ACC112 (cell line): ENCODE measurements around the gene ANKRD16.
A peak's percentile ranks its signal among the peaks of the same experiment; 100 is the strongest.
"Not testable (repeated sequence)": the region's sequence is repeated elsewhere in the genome, so short reads cannot be mapped to it uniquely, and the experiment has no call there.

Experiments used
- H2AFZ ChIP-seq: fragments of 200-600 bp; sonication (generic); one replicate; pipeline ENCODE4 v1.6.0; 2017; ENCODE audit warnings: antibody characterized with exemption, low read length; ENCODE audit not compliant: unreplicated experiment
- H3K27ac ChIP-seq: fragments of 200-600 bp; sonication (generic); 2 replicates; pipeline ENCODE4 v1.5.1; 2014; ENCODE audit warnings: low read depth, mild to moderate bottlenecking, antibody characterized with exemption, low read length, moderate library complexity
- H3K27me3 ChIP-seq: fragments of 200-600 bp; sonication (generic); 2 replicates; pipeline ENCODE4 v1.6.1; 2014; ENCODE audit warnings: mild to moderate bottlenecking, antibody characterized with exemption, low read length, moderate library complexity, mixed read lengths; ENCODE audit not compliant: insufficient read depth
- H3K36me3 ChIP-seq: fragments of 200-600 bp; sonication (generic); 2 replicates; pipeline ENCODE4 v1.6.1; 2016; ENCODE audit warnings: mild to moderate bottlenecking, antibody characterized with exemption, low read length, moderate library complexity, mixed read lengths; ENCODE audit not compliant: insufficient read depth
- H3K4me1 ChIP-seq: fragments of 200-600 bp; sonication (generic); one replicate; pipeline ENCODE4 v1.6.1; 2016; ENCODE audit warnings: low read length, mixed read lengths; ENCODE audit not compliant: insufficient read depth, unreplicated experiment, control insufficient read depth
- H3K4me3 ChIP-seq: fragments of 200-600 bp; sonication (generic); 2 replicates; pipeline ENCODE4 v1.5.1; 2014; ENCODE audit warnings: mild to moderate bottlenecking, low read depth, low read length
- H3K79me2 ChIP-seq: fragments of 200-600 bp; sonication (generic); one replicate; pipeline ENCODE4 v1.6.0; 2016; ENCODE audit warnings: low read length; ENCODE audit not compliant: control insufficient read depth, unreplicated experiment, insufficient read depth

Gene ANKRD16

DNA sequence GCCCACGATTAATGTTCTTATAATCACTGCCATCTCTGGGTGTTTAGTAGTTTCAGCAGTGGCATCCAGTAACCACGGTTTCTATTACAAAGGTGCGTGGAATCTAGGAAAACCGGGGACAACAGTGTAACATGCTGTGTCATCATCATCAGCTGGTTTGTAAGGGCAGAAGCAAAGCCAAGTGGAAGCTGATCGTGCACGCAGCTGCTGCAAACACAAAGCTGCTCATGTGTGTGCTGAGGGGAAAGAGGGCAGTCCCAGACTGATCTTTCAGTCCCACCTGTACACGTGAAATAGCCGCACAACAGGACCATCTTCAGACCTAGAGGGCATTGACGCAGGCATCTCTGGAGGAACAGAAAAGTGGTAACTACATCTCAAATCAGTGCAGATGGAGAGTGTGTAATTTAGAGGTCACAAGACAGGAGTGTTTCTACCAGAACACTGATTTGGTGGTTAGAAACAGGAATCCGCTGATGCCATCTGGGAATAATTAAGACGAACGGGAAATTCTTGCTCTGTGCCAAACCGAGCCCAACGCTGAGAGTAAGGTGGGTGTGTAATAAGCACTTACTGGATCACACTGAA, 13.4 kb downstream of the ANKRD16 start:
- peaks cover 5% of the 10 kb centered on the region; the same call in 1 of the 2 replicates for H3K36me3 ChIP-seq
- H3K4me3 ChIP-seq: no peak overlapping the region
- peaks cover 8% of the 10 kb centered on the region for H3K4me1 ChIP-seq
- H3K27ac ChIP-seq: no peak overlapping the region
- H3K27me3 ChIP-seq: no peaks in the 10 kb centered on the region
- no peak overlapping the region for H2AFZ ChIP-seq
- no peaks in the 10 kb centered on the region for H3K79me2 ChIP-seq

DNA sequence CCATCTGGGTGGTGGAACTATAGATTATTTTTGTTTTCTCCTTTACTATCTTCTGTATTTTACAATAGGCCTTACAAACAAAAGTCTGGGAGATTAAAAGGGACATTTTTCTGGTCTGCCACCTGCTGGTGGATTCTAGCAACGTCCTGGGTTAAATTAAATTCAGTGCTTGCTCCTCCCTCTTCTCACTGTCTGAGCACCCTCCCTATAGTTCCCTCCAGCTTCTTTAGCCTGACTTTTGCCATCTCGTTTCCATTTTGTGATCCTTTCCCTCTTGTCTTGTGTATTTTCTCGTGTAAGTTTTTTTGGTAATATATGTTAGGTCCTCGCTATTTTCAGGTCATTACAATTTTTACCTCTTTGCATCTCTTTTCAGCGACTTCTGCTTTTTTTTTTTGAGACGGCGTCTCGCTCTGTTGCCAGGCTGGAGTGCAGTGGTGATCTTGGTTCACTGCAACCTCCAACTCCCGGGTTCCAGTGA, 16.1 kb downstream of the ANKRD16 start:
- Histone ChIP-seq H2AFZ (no peak overlapping the region), H3K27me3 (no peaks in the 10 kb centered on the region)

DNA sequence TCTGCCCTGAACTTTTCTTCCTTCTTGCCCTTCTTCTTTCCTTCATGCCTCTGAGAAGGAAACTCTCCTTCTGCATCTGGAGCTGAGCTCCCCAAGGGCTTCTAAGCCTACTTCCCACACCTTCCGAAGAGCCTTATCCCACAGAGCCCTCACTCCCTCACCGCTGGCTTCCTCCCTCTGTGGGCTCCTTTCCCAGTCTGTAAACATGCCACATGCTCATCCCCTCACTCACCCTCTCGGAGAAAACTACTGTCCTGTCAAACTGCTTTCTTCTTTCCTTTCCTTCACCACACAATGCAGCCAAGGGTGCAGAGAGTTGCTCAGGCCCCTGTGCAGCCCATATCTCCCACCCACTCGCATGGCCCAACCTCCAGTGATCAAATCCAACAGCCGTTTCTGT, 18.1 kb downstream of the ANKRD16 start:
- no peaks in the 10 kb centered on the region for H3K27me3 ChIP-seq
- no peak overlapping the region for H3K27ac ChIP-seq
- H3K4me1 ChIP-seq: peaks cover 6% of the 10 kb centered on the region
- H2AFZ ChIP-seq: no peak overlapping the region
- no peaks in the 10 kb centered on the region for H3K36me3 ChIP-seq
- H3K79me2 ChIP-seq: no peaks in the 10 kb centered on the region
- no peak overlapping the region for H3K4me3 ChIP-seq

More for the DNA sequence above, 16.1 kb downstream of the ANKRD16 start:
- Histone ChIP-seq H3K79me2 (no peaks in the 10 kb centered on the region), H3K36me3 (peaks cover 5% of the 10 kb centered on the region; the same call in 1 of the 2 replicates), H3K4me1 (peaks cover 8% of the 10 kb centered on the region), H3K4me3 (no peak overlapping the region), H3K27ac (no peak overlapping the region)

DNA sequence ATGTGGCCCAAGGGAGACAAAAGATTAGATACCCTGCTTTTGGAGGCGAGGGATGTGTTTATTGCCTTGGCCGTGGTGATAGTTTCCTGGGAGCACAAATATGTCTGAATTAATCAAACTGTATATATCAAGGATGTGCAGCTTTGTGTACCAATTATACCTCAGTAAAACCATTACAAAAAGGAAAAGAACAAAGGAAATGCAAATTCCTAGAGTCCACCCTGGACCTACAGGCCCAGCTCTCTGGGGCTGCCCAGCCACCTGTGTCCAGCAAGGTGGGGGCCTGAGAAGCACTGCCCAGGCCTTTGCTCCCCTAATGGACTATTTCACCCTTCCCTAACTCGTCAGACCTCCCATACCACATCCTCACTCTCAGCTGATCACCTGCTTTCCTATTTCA, 20.5 kb downstream of the ANKRD16 start:
- no peaks in the 10 kb centered on the region for H3K79me2 ChIP-seq
- H3K4me1 ChIP-seq: no peaks in the 10 kb centered on the region
- H2AFZ ChIP-seq: no peak overlapping the region
- H3K36me3 ChIP-seq: no peaks in the 10 kb centered on the region
- H3K4me3 ChIP-seq: no peak overlapping the region
- no peak overlapping the region for H3K27ac ChIP-seq
- H3K27me3 ChIP-seq: no peaks in the 10 kb centered on the region

DNA sequence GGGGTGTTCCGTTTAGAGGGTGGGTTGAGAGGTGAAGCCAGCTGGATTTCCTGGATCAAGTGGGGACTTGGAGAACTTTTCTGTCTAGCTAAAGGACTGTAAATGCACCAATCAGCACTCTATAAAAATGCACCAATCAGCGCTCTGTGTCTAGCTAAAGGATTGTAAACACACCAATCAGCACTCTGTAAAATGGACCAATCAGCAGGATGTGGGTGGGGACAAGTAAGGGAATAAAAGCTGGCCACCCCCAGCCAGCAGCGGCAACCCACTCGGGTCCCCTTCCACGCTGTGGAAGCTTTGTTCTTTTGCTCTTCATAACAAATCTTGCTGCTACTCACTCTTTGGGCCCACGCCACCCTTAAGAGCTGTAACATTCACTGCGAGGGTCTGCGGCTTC, 21.3 kb downstream of the ANKRD16 start:
- not testable (repeated sequence) for H3K79me2 ChIP-seq, H3K36me3 ChIP-seq, H3K27ac ChIP-seq

DNA sequence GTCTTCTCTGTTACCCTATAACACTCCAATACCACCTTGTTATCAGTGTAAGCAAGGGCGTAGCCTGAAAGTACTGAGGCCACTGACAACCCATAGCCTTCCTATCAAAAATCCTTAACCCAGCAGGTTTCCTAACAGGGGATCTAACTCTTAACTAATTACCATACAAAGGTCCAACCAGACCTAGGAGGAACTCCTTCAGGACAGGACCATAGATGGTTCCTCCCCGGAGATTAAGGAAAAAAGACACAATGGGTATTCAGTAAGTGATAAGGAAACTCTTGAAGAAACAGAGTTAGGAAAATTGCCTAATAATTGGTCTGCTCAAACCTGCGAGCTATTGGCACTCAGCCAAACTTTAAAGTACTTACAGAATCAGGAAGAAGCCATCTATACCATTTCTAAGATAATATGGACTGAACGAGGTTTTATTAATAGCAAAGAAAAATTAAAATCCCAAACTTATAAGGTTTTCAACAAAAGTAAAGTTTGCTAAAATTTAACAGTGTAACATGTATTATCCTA, 22.5 kb downstream of the ANKRD16 start:
- H2AFZ ChIP-seq, H3K4me3 ChIP-seq, H3K27ac ChIP-seq, H3K27me3 ChIP-seq, H3K4me1 ChIP-seq, H3K36me3 ChIP-seq, H3K79me2 ChIP-seq: not testable (repeated sequence)

More for the DNA sequence above, 21.3 kb downstream of the ANKRD16 start:
- not testable (repeated sequence) for H2AFZ ChIP-seq, H3K4me1 ChIP-seq, H3K27me3 ChIP-seq, H3K4me3 ChIP-seq

DNA sequence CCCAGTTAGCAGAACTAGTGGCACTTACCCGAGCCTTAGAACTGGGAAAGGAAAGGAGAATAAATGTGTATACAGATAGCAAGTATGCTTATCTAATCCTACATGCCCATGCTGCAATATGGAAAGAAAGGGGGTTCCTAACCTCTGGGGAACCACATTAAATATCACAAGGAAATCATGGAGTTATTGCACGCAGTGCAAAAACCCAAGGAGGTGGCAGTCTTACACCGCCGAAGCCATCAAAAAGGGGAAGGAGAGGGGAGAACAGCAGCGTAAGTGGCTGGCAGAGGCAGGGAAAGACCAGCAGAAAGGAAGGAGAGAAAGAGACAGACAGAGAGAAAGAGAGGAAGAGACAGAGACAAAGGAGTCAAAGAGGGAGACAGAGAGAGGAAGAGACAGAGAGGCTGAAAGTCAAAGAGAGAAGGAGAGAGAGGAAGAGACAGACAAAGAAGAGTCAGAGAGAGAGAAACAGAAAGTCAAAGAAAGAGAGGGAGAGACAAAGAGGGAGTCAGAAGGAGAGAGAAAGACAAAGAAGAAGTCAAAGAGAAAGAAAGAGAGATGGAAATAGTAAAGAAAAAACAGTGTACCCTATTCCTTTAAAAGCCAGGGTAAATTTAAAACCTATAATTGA, 23.1 kb downstream of the ANKRD16 start:
- not testable (repeated sequence) for H3K4me3 ChIP-seq, H3K36me3 ChIP-seq, H3K27me3 ChIP-seq, H2AFZ ChIP-seq, H3K27ac ChIP-seq, H3K79me2 ChIP-seq
- H3K4me1 ChIP-seq: peaks cover 12% of the 10 kb centered on the region

DNA sequence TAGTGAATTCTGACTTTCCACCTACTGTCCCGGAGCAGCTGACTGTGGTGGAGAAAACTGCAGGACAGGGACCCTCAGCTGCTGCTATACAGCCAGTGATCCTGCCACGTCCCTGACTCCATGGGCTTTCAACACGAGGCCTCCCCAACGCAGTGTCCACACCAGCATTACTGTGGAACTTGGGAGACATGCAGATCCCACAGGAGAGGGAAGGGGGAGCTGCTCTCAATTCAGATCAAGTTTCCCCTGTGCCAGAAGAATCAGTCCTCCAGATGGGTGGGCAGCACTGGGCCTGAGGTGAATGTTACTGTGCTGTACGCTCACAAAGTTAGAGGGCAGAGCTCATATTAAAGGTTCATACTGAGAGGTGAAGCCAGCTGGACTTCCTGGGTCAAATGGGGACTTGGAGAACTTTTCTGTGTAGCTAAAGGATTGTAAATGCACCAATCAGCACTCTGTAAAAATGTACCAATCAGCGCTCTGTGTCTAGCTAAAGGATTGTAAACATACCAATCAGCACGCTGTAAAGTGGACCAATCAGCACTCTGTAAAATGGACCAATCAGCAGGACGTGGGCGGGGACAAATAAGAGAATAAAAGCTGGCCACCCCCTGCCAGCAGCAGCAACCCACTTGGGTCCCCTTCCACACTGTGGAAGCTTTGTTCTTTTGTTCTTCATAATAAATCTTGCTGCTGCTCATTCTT, 26.6 kb downstream of the ANKRD16 start:
- H2AFZ ChIP-seq, H3K27me3 ChIP-seq, H3K36me3 ChIP-seq, H3K4me3 ChIP-seq, H3K27ac ChIP-seq, H3K79me2 ChIP-seq: not testable (repeated sequence)
- peaks cover 21% of the 10 kb centered on the region for H3K4me1 ChIP-seq

DNA sequence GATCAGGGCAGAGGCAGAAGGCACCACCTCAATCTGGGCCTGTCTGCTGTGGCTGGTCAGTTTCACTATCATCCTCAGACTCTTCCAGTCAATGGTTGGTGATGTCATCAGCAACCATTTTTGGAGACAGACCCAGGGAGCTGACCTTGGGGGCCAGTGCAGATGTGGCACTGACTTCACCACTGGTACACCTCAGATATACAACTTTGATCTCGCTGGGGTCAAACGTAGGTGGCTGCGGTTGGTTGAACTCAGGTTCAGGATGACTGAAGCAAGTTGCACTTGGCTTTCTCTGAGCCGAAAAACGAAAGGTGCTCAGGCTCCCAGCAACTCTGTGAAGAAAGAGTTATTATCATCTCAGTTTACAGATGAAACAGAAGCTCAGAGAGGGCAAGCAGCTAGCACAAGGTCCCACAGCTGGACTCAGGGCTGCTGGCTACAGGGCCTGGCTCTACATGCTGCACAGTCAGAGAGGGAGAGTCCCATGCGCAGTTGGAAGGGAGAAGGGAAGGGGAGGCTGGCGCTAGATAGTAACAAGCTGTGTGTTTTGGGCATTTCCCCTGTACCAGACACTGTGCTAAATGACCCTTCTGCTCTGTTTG, 27.2 kb downstream of the ANKRD16 start:
- Histone ChIP-seq H3K27me3 (no peaks in the 10 kb centered on the region), H3K4me3 (no peak overlapping the region), H3K27ac (peak overlapping the region; percentile 82), H3K4me1 (peaks cover 21% of the 10 kb centered on the region), H2AFZ (no peak overlapping the region), H3K36me3 (no peaks in the 10 kb centered on the region), H3K79me2 (no peaks in the 10 kb centered on the region)

DNA sequence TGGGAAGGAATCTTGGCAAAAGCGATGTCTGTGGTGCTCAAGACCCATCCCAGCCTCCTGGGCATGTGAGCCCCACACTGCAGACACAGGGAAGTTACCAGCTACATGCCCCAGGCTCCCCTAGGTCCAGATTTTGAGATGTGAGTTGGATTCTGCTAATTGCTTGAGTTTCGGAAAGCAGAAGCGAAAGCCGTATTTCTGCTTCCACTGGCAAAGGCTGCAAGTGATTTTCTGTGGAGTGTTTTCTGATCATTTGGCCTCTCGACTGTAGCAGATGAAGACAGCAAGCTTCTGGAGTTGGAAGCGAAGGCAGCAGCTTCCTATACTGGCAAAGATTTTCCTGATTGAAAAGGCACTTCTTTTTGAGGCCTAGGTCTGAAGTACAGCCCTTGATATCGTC, 29.6 kb downstream of the ANKRD16 start:
- H3K27ac ChIP-seq: no peak overlapping the region
- H3K27me3 ChIP-seq: no peaks in the 10 kb centered on the region
- H2AFZ ChIP-seq: no peak overlapping the region
- no peak overlapping the region for H3K4me3 ChIP-seq
- no peaks in the 10 kb centered on the region for H3K36me3 ChIP-seq
- H3K4me1 ChIP-seq: peaks cover 21% of the 10 kb centered on the region
- no peaks in the 10 kb centered on the region for H3K79me2 ChIP-seq
